HL-60/S4 treated with phorbol 12-myristate 13-acetate at 8.2 ng/mL for 4 days and 3 days (cell line): ENCODE data around the gene PI4KA.
"Not testable (repeated sequence)": the region's sequence is repeated elsewhere in the genome, so short reads cannot be mapped to it uniquely, and the experiment has no call there.

Source experiments
- in situ Hi-C: fragments of 300-500 bp; cut with MboI; formaldehyde crosslinking; loops from 2 replicates; pipeline ENCODE4 v1.15.0; 2022; ENCODE audit warnings: low sequenced_read_pairs

Gene PI4KA

GRCh38 chr22:20702175-20702545 is 156.5 kb downstream of the PI4KA start:
- in situ Hi-C loops, result not testable (repeated sequence)

- in situ Hi-C loops, result not testable (repeated sequence)
Observed at GRCh38 chr22:20701680-20702136, 156.9 kb downstream of the PI4KA start.

- in situ Hi-C loops, result not testable (repeated sequence)
Observed at GRCh38 chr22:20700347-20700746, 158.3 kb downstream of the PI4KA start.

- in situ Hi-C loops, result not testable (repeated sequence)
Observed at GRCh38 chr22:20699856-20700255, 158.8 kb downstream of the PI4KA start.

GRCh38 chr22:20697481-20698113 is 161.0 kb downstream of the PI4KA start:
- in situ Hi-C loops, result not testable (repeated sequence)

- in situ Hi-C loops, result not testable (repeated sequence)
Observed at GRCh38 chr22:20696056-20696455, 162.6 kb downstream of the PI4KA start.

- in situ Hi-C loops, result not testable (repeated sequence)
Observed at GRCh38 chr22:20695205-20695604, 163.4 kb downstream of the PI4KA start.

- in situ Hi-C loops, result not testable (repeated sequence)
Observed at GRCh38 chr22:20694256-20694655, 164.4 kb downstream of the PI4KA start.

- in situ Hi-C loops, result not testable (repeated sequence)
Observed at GRCh38 chr22:20692926-20693325, 165.7 kb downstream of the PI4KA start.

- in situ Hi-C loops, result not testable (repeated sequence)
Observed at GRCh38 chr22:20690586-20691317, 167.9 kb downstream of the PI4KA start.

GRCh38 chr22:20687356-20688172 is 171.0 kb downstream of the PI4KA start:
- in situ Hi-C loops, result not testable (repeated sequence)

- in situ Hi-C loops, result not testable (repeated sequence)
Observed at GRCh38 chr22:20685764-20686163, 172.8 kb downstream of the PI4KA start.

- in situ Hi-C loops, result not testable (repeated sequence)
Observed at GRCh38 chr22:20678792-20679435, 179.7 kb downstream of the PI4KA start.

- in situ Hi-C loops, result no loop called here
Observed at GRCh38 chr22:20677684-20678242, 180.8 kb downstream of the PI4KA start.

GRCh38 chr22:20675613-20676012 is 183.0 kb downstream of the PI4KA start:
- in situ Hi-C loops, result not testable (repeated sequence)

- in situ Hi-C loops, result no loop called here
Observed at GRCh38 chr22:20674998-20675397, 183.6 kb downstream of the PI4KA start.

GRCh38 chr22:20673295-20674195 is 185.1 kb downstream of the PI4KA start:
- in situ Hi-C loops, result no loop called here

GRCh38 chr22:20672732-20673131 is 185.9 kb downstream of the PI4KA start:
- in situ Hi-C loops, result no loop called here

GRCh38 chr22:20672082-20672424 is 186.6 kb downstream of the PI4KA start:
- in situ Hi-C loops, result no loop called here
